GM19455 (cell line): ENCODE data around the gene CAPN9.

ENCODE experiments used
- ATAC-seq: cut with Tn5 transposase; IDR thresholded peaks from one replicate; pipeline ENCODE4 v1.9.1; 2021; ENCODE audit not compliant: unreplicated experiment

Gene CAPN9

GRCh38 chr1:230794871-230795605, 47.9 kb downstream of the CAPN9 start:
- no peak for ATAC-seq

GRCh38 chr1:230796626-230797025, 49.4 kb downstream of the CAPN9 start:
- no peak for ATAC-seq

DNA sequence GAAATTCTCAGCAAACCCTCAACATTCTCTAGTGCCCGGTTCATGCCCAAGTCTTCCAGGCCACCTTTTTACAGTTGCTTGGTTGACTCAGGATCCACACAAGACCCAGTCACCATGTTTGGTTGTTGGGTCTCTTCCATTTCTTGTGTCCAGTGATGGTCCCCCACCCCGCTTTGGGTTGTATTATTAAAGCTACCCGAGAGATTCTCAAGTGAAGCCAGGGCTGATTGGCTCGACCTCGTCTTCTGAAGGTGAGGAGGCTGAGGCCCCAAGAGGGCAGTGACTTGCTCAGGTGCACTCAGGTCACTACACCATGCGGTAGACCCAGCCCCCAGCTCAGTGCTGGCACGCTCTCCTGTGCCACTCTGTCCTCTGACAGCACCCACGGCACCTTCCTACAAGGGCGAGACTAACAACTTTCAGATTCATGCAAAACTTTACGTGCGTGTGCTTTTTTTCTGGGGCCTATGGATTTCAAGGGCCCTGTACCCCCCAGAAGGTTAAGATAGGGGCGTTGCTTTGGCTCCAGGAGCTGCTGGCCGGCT, 50.3 kb downstream of the CAPN9 start:
- no peak for ATAC-seq

- no peak for ATAC-seq
Observed at GRCh38 chr1:230797942-230798365, 50.8 kb downstream of the CAPN9 start.

- no peak for ATAC-seq
Observed at GRCh38 chr1:230798491-230798890, 51.3 kb downstream of the CAPN9 start.

- no peak for ATAC-seq
Observed at GRCh38 chr1:230800891-230801840, 54.0 kb downstream of the CAPN9 start.

DNA sequence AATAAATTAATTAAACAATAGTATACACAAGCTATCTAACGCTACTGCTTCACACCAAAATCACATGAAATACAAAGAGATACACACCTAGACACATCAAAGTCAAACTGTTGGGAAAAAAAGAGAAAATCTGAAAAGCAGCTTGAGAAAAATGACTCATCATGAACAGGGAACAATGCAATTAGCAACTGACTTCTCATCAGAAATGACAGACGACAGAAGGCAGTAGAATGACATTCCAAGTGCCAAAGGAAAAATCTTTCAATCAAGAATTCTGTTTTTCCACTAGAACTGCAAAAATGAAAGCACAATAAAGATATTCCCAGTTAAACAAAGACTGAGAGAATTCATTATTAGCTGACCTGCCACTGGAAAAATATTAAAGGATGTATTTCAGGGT, 57.2 kb downstream of the CAPN9 start:
- ATAC-seq = no peak

DNA sequence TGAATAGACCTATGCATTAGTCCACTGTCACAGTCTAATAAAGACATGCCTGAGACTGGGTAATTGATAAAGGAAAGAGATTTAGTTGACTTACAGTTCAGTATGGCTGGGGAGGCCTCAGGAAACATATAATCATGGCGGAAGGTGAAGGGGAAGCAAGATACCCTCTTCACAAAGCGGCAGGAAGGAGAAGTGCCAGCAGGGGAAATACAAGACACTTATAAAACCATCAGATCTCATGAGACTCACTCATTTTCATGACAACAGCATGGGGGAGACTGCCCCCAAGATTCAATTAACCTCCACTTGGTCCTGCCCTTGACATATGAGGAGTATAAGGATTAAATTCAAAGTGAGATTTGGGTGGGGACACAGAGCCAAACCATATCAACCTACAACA, 59.4 kb downstream of the CAPN9 start:
- no peak for ATAC-seq

DNA sequence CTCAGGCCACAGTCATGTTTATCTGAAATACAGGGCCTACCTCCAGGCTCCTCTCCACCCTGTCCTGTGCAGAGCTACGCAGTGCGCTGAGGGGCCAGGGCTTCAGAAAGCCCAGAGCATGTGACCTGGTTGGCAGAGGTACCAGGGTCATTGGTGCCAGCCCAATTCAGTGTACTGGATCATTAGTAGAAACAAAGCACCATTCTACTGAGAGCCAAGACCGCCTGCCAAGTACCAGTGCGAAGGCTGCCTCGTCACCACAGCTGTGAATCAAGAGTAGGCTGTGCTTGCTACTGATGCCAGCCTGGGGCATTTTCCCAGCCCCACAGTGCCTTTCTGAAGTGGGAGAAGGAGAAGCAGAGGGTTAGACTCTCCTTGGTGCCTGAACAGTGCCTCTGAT, 59.8 kb downstream of the CAPN9 start:
- no peak for ATAC-seq

- no peak for ATAC-seq
Observed at GRCh38 chr1:230807561-230808280, 60.5 kb downstream of the CAPN9 start.

DNA sequence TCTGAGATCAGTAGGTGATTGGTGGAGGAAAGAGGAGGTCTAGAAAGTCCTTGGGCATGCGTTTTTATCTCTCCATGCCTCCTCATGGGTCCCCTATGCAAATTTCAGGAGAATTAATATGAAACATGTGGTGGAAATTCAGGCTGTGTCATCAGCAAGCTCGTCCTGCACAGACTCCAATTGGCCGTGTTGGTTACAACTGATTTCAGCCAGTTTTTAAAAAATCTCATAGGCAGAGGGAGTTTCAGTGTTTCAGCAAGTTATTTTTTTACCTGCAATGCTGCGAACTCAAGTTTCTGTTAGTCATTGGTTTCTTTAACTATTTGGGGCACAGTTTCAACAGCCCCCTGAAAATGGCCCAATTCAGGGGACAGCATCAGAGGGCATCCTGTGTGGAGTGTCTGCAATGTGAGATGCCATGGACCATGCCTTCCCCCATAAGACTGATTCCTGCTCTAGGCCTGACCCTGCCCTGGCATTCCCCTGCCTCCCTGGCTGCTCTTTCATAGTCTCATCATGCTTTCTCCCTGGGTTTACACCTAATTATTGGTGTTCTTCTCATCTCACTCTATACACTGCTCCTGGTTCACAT, 61.2 kb downstream of the CAPN9 start:
- no peak for ATAC-seq

GRCh38 chr1:230809256-230809990, 62.2 kb downstream of the CAPN9 start:
- ATAC-seq = no peak

DNA sequence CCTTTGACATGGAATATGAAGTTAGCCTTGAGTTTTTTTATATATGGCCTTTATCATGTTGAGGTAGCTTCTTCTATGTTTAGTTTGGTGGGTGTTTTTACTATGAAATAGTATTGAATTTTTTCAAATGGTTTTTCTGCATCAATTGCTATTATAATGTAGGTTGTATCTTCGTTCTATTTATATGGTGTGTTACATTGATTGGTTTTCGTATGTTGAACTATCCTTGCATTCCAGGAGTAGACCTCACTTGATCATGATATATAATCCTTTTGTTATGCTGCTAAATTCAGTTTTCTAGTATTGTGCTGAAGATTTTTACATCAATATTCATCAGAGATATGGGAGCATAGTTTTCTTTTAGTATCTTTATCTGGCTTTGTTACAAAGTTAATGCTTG, 65.4 kb downstream of the CAPN9 start:
- no peak for ATAC-seq

- no peak for ATAC-seq
Observed at GRCh38 chr1:230814949-230815692, 67.9 kb downstream of the CAPN9 start.

- ATAC-seq = no peak
Observed at GRCh38 chr1:230816018-230816417, 68.8 kb downstream of the CAPN9 start.

- no peak for ATAC-seq
Observed at GRCh38 chr1:230818367-230818766, 71.2 kb downstream of the CAPN9 start.

DNA sequence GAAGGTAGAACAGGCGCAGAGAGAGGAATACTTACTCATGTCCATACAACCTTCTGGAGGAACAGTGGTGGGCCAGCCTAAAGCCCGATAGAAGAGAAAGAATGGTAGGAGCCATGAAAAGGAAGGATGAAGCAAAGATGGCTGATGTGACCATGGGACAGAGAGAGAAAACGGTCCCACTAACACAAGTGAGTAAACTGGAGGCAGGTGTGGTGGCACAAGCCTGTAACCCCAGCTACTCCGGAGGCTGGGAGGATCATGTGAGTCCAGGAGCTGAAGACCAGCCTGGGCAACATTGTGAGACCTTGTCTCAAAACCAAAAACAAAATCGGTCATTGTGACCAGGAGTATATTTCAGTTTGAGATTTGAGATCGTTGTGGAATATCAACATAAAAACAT, 71.7 kb downstream of the CAPN9 start:
- no peak for ATAC-seq

GRCh38 chr1:230819976-230820375, 72.8 kb downstream of the CAPN9 start:
- no peak for ATAC-seq

- no peak for ATAC-seq
Observed at GRCh38 chr1:230820568-230820967, 73.4 kb downstream of the CAPN9 start.
